ENCODE data around the gene SPTLC3.

- TF ChIP-seq CTCF (IDR thresholded peaks at IDR 0.05; ENCODE audit: low read depth, low read length, poor library complexity, severe bottlenecking) = no peak
- TF ChIP-seq EZH2phosphoT487 (IDR thresholded peaks at IDR 0.05; ENCODE audit: borderline replicate concordance, low read length) = no peak
These were observed 26.7 kb upstream of the SPTLC3 start for GRCh38 chr20:12982098-12982497.
